Midbrain (tissue), 1 donor: Measurements from ENCODE around the gene MMS19.
"Not testable (repeated sequence)": the region's sequence is repeated elsewhere in the genome, so short reads cannot be mapped to it uniquely, and the experiment has no call there.

Experiments
- DNase-seq: peaks from one replicate; lab custom pipeline; 2025; lab: John Stamatoyannopoulos, UW

MMS19 gene

DNA sequence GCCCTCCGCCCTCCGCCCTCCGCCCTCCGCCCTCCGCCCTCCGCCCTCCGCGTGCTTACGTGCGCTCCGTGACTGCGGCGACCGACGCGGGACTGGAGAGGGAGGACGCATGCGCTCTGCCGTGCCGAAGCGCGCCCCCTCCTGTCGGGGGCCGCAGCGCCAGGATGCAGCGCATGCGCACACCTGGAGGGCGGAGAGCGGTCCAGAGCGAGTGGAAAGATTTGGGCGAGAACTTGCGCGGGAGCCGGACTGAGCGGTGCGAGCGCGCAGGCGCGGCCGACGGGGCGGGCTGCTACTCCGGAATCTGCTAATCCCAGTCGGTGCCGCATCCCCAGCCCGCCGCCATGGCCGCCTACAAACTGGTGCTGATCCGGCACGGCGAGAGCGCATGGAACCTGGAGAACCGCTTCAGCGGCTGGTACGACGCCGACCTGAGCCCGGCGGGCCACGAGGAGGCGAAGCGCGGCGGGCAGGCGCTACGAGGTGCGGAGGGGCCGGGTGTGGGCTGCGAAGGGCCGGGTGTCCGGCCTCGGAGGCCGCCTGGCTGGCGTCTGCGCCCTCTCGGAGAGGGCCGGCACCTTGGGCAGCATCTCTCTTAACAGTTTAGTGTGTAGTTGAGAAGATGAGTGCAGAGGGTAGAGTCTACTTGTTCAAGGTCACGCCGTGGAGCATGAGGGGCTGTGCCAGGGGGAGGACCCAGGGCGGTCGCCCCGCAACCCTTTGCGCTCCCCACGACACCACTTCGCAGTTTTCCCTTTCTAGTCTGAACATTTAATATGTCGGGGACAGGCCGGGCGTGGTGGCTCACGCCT is 72.1 kb downstream of the MMS19 start, which contains the start of gene PGAM1:
TSS of gene PGAM1 (plus strand) at position 228 of the 812 bp plus-strand sequence. CDS start at position 345, 117 bp downstream.
- peak; percentile 97 for DNase-seq

DNA sequence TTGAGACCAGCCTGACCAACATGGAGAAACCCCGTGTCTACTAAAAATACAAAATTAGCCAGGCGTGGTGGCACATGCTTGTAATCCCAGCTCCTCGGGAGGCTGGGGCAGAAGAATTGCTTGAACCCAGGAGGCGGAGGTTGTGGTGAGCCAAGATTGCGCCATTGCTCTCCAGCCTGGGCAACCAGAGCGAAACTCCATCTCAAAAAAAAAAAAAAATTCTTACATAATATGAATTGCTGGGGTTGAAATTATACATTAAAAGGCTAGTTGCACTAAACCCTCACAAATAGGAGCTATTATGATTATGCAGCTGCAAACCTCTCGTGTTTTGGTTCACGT is 74.5 kb downstream of the MMS19 start:
- DNase-seq: not testable (repeated sequence)

GRCh38 chr10:97416565-97416964 is 81.7 kb downstream of the MMS19 start:
- DNase-seq: no peak

GRCh38 chr10:97412891-97413304 is 85.3 kb downstream of the MMS19 start:
- DNase-seq: no peak

DNA sequence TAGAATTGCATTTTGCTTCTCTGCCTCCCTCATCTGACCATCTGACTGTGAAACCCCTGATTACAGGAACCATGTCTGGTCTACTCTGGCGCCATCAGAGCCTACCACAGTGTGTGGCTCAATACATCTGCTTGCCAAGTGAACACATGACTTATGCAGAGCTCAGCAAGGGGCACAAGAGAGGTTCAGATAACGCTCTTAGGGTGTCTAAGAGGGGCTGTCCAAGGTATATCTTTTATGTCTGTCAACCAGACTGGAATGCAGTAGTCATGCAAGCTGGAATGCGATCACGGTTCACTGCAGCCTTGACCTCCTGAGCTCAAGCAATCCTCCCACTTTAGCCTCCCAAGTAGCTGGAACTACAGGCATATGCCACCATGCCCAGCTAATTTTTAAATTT is 86.8 kb downstream of the MMS19 start:
- no peak for DNase-seq

DNA sequence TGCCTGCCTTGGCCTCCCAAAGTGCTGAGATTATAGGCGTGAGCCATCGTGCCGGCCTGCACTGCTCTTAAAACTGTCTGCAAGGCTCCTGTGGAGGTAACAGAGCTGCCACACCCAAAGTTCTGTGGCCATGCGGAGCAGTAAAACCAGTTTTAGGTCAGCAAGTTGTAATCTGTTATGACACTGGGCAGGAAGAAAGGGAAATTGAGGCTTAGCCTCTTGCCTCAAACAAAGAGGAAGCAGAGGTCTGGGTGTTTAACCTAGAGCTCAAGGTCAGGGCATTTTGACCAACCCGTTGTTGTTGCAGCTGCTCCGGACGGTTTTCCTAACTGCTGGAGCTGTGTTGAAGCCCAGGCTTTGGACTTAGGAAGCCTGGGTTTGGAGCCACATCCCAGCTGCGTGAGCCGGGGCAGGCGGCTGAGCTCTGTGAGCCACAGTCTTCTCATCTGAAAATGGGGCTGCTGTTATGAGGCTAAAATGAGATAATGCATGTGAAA is 89.7 kb downstream of the MMS19 start:
- no peak for DNase-seq
